ENCODE results near the gene GSKIP.
"Not testable (repeated sequence)": the region's sequence is repeated elsewhere in the genome, so short reads cannot be mapped to it uniquely, and the experiment has no call there.

The GSKIP gene

DNA sequence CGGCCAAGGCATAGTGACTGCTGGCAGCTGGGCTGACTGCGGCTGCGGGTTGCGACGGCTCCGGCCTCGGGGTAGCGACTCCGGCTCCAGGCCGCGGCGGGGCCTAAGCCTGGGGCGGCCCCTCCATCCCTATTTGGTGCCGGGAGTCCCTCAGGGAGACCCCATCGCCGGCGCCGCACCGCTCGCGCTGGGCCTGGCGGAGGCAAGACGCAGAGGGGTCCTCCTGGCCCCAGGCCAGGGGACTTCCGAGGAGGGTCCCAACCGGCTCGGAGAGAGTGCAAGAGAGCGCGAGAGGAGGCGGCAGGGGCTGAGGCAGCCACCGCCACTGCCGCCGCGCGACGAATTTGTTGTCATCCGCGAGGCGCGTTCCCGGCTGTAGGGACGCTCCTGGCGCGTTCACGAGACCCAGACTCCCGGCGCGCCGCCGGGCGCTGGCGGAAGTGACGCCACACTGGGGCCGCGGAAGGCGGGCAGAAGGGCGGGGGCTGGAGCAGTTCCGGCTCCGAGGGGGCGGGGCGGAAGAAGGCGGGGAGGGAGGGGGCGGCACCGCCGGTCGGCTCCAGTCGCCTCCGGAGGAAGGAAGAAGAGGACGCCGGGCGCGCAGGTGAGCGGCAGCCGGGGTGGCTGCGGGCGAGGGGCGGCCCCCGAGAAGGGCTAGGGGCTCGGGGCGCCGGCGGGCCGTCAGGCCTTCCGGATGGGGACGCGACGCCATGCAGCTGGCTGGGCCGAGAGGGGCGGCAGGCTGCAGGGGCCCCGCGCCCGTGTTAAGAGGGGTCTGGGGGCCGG is at the start of gene GSKIP, which contains the start of gene ATG2B:
TSS of gene GSKIP (plus strand) at position 562 of the 786 bp plus-strand sequence. CDS start 18,722 bp downstream, outside the sequence.
TSS of gene ATG2B (minus strand) at position 377 of the 786 bp plus-strand sequence. CDS start at position 12, 365 bp downstream.
- peak; percentile 98 for DNase-seq

GRCh38 chr14:96316087-96316486 is 47.2 kb upstream of the GSKIP start:
- DNase-seq, result no peak

GRCh38 chr14:96318836-96319235 is 44.5 kb upstream of the GSKIP start:
- DNase-seq, result no peak

DNA sequence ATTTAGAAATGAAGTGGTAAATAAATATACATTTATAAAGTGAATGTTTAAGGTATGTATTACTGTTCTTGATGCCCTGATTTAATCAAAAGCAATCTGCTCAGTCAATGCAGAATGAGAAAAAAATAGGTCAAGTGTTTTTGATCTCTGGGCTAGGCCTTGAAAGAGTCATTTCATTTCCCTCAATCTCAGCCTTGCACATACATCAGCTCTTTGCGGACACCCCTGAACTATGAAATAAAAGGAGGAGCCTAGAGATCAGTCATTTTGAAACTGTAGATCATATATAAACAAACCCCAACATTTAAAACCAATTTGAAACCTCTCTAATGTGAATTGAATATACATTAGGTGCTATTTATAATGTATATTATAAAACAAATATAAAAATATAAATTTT is 42.7 kb upstream of the GSKIP start:
- DNase-seq, result no peak

DNA sequence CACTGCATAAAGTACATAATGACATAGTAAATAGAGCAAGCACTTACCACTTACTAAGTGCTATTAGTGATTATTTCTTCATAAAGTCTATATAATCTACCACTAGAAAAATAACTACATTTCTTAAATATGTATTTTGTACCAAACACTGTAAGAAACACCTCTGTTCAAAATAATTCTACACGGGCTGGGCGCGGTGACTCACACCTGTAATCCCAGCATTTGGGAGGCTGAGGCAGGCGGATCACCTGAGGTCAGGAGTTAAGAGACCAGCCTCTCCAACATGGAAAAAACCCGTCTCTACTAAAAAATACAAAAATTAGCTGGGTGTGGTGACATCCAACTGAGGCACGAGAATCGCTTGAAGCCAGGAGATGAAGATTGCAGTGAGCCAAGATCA is 39.1 kb upstream of the GSKIP start:
- no peak for DNase-seq

- no peak for DNase-seq
Observed at GRCh38 chr14:96338551-96338950, 24.8 kb upstream of the GSKIP start.

DNA sequence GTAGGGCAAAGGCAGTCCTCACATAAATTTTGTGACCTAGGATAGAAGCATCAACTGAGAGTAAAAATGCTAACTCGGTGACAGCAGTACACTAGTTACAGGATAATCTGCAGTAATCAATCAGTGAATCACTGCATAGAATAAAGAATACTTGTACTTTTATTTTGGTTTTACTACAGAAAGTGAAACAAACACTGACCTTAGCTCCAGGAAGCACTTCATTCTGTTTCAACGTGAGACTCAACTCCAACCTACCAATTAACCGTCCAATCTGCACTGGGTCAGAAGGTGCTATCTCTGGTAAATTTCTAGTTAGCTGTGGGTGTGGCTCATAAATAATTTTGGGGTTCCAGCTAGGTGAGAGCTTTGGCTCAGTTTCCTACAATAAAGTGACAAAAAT is 22.0 kb upstream of the GSKIP start:
- DNase-seq, result no peak

DNA sequence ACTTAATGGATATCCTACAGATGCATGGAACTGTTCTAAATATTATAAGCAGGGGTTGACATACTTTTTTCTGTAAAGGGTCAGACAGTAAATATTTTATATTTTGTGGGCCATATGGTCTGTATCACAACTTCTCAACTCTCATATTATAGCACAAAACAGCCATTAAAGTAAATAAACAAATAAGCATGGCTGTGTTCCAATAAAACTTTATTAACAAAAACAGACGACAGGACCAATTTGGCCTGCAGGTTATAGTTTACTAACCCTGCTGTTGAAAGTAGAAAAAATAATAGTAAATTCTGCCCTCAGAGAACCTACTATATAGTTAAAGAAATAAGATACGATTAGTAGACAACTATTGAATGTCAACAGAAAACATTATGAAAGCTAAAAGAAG is 17.7 kb upstream of the GSKIP start:
- DNase-seq, result no peak

DNA sequence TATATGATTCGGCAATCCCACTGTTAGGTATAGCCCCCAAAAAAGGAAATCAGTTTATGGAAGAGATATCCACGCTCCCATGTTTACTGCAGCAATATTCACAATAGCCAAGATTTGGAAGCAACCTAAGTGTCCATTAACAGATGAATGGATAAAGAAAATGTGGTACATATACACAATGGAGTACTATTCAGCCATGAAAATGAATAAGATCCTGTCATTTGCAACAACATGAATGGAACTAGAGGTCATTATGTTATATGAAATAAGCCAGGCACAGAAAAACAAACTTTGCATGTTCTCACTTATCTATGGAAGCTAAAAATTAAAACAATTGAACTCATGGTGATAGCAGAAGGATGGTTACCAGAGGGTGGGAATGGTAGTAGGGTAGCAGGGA is 15.4 kb upstream of the GSKIP start:
- DNase-seq, result not testable (repeated sequence)

- no peak for DNase-seq
Observed at GRCh38 chr14:96349286-96350075, 13.8 kb upstream of the GSKIP start.

DNA sequence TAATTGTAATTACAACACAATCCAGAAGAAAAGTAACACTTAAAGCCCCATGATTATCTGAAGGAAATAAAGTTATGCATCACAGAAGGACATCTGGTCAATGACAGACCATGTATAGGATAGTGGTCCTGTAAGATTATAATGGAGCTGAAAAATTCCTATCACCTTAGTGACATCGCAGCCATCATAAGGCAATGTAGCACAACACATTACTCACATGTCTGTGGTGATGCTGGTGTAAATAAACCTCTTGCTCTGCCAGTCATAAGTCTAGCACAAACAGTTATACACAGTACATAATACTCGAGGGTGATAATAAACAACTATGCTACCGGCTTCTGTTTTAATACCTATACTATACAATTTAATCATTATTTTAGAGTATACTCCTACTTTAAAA is 11.3 kb upstream of the GSKIP start:
- DNase-seq, result no peak

DNA sequence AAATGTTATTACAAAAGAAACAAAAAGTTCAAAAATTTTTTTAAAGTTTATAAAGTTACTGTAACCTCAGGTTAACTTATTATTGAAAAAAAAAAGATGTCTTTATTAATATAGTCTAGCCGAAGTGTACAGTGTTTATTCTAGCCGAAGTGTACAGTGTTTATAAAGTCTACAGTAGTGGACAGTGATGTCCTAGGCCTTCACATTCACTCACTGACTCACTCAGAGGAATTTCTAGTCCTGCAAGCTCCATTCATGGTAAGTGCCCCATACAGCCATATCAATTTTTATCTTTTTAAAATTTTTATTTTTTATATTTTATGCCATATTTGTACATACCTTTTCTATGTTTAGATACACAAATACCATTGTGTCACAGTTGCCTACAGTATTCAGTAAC is 10.6 kb upstream of the GSKIP start:
- no peak for DNase-seq

DNA sequence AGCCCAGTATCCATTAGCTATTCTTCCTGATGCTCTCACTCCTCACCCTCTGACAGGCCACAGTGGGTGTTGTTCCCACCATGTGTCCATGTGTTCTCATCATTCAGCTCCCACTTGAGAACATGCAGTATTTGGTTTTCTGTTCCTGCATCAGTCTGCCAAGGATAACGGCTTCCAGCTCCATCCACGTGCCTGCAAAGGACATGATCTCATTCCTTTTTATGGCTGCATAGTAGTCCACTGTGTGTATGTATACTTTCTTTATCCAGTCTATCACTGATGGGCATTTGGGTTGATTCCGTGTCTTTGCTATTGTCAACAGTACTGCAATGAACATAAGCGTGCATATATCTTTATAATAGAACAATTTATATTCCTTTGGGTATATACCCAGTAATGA is 9.1 kb upstream of the GSKIP start:
- DNase-seq, result no peak

DNA sequence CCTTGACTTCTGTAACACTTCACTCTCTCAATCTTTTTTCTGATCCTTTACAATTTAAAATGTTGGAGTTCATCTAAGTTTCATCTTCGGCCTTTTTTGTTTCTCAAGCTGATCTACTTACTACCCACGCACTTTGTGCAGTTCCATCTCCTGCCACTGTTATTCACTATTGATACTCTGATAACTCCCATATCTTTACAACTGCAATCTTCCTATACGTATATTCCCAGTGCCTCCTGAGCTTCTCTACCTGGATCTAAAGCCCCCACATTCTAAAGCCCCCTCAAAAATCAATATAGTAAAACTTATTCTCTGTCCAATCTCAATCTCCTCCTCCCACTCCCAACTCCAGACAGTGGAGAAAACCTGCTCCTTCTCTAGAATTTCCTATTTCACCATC is 6.1 kb upstream of the GSKIP start:
- no peak for DNase-seq

DNA sequence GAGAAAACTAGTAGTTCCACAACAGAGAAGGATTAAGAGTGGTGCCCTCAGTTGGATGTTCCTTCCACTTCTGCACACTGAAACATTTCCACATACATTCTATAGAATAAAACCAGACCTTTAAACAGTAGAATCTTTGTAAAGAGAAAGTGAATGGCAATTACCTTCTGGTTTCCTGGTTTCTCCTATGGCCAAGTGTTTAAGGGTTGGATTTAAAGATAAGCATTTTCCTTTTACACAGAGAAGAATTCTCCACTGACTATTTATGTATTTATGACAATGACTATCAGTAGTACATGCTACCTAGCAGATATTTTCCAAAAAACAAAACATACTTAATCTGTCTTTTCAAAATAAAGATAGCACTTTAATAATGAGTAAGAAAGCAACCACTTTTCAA is 3.4 kb upstream of the GSKIP start:
- DNase-seq, result no peak

- peak; percentile 64 for DNase-seq
Observed at GRCh38 chr14:96362071-96362964, 1.0 kb upstream of the GSKIP start.

GRCh38 chr14:96363751-96364336 is 518 bp downstream of the GSKIP start:
- peak; percentile 51 for DNase-seq

- DNase-seq, result no peak
Observed at GRCh38 chr14:96364962-96365361, 1.6 kb downstream of the GSKIP start.

- DNase-seq, result no peak
Observed at GRCh38 chr14:96368534-96368933, 5.2 kb downstream of the GSKIP start.

DNA sequence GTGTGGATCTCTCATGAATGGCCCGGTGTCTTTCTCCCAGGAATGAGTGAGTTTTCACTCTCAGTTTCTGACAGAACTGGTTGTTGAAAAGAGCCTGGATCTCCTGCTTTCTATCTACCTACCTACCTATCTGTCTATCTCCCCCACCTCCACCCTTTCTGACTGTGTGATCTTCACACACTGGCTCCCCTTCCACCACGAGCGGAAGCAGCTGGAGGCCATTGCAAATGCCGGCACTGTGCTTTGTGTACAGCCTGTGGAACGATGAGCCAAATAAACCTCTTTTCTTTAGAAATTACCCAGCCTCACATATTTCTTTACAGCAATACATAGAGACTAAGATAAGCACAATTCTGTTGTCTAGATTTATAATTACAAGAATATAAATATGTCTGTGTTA is 7.2 kb downstream of the GSKIP start:
- DNase-seq, result no peak

- no peak for DNase-seq
Observed at GRCh38 chr14:96373538-96373937, 10.2 kb downstream of the GSKIP start.

DNA sequence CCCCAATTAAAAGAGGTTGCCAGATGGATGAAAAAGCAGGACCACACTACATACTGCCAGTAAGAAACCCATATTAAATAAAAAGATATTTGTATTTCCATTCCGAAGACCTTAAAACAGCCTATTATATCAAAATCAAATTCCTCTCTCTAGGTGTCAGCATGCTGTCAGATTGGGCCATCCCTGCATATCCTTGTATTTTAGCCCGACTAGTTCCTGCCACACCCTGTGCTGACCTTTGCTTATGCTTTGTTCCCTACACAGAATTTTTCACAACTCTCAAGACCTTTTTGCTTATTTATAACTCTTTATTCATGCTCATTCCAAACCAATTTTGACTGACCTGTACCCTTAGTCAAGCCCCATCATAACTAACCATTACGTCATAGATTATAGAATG is 12.8 kb downstream of the GSKIP start:
- DNase-seq, result no peak

DNA sequence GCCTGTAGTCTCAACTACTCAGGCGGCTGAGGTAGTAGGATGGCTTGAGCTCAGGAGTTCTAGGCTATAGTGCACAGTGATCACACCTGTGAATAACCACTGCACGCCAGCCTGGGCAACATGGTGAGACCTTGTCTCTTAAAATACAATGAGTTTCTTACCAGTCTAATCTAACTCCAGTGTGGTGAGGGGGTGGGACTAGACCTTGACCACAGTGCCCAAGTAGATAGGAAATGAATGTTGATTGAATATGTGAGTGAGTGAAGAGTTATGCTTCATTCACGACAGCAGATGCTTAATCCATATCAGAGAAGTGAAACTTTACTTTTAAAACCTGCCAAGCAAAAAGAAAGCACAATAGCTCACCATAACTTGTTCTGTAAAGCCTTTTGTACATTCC is 17.4 kb downstream of the GSKIP start:
- no peak for DNase-seq

Measured in activated CD4-positive, alpha-beta T cell treated with anti-CD3 and anti-CD28 coated beads for 48 hours (primary cell).